ENCODE results near the gene ACO1. TPM values are rescaled to one million over a fixed set of nuclear protein-coding genes. Genes with fewer than 3 reads are reported as not detected.
"Not testable (repeated sequence)": the region's sequence is repeated elsewhere in the genome, so short reads cannot be mapped to it uniquely, and the experiment has no call there.

ACO1 gene
- total RNA-seq, 2 experiments from 2014 or later = 8.8 to 9.0 TPM

- ChIA-PET POLR2A (interaction anchor here (0.5 kb wide), 1 partner anchor 99 kb away, joined by 6 read pairs; no protein-coding TSS in a partner anchor), CTCF (ENCODE audit: unreplicated experiment) (no interaction called here)
- no peak overlapping the region for H3K4me3 ChIP-seq (ENCODE audit: low read depth, low read length, poor library complexity, severe bottlenecking)
- H2AFZ ChIP-seq (ENCODE audit: low read length) = no peak overlapping the region
- H3K4me2 ChIP-seq (ENCODE audit: low read length) = no peak overlapping the region
- no peaks in the 10 kb centered on the region for H3K79me2 ChIP-seq (ENCODE audit: insufficient read depth, low read depth, low read length)
- intact Hi-C loops (cut with micrococcal nuclease; ENCODE audit: unreplicated experiment) = no loop called here
- no peaks in the 10 kb centered on the region for H4K20me1 ChIP-seq (ENCODE audit: insufficient read depth, low read length)
- no peak for TF ChIP-seq CTCF (conservative IDR thresholded peaks at IDR 0.05; ENCODE audit: low read length)
- TF ChIP-seq EZH2phosphoT487 (IDR thresholded peaks at IDR 0.05; ENCODE audit: borderline replicate concordance, low read depth, low read length) = no peak
- DNase-seq (ENCODE audit: low spot score) = no peak
- H3K27ac ChIP-seq (ENCODE audit: low read depth, low read length, poor library complexity, severe bottlenecking) = no peak overlapping the region
- no peaks in the 10 kb centered on the region for H3K9me2 ChIP-seq (ENCODE audit: insufficient read depth, low read length)
- no peaks in the 10 kb centered on the region for H3K36me3 ChIP-seq (ENCODE audit: insufficient read depth, low read length)
- H3K9me3 ChIP-seq (ENCODE audit: low read length) = no peaks in the 10 kb centered on the region
- no peaks in the 10 kb centered on the region for H3K4me1 ChIP-seq (ENCODE audit: insufficient read depth, low read length, poor library complexity, severe bottlenecking)
- no TSS peak for BruUV-seq (replicated peaks)
These were observed 35.4 kb upstream of the ACO1 start for GRCh38 chr9:32349013-32349412.

DNA sequence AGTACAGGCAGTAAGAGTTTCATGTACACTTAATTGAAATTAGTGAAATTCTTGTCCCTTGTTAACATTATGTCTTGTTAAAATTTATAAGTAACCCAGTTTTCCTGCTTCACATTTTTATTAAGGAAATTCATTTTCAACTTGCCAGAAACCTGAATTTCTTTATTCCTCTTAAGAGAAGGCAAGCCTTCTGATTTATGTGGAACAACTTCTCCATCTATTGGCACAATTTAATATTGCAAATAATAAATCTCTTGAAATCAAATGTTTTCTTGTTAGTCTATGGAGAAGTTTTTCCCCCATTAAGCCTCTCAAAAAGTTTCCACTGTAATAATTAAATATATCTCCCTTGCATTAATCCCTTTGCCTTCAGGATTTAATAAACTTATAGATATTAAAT, 33.8 kb upstream of the ACO1 start:
- H3K79me2 ChIP-seq (ENCODE audit: insufficient read depth, low read depth, low read length) = no peaks in the 10 kb centered on the region
- peak; percentile 18 for DNase-seq (ENCODE audit: low spot score)
- H3K9me2 ChIP-seq (ENCODE audit: insufficient read depth, low read length) = no peaks in the 10 kb centered on the region
- BruUV-seq (replicated peaks) = no TSS peak
- H3K27ac ChIP-seq (ENCODE audit: low read depth, low read length, poor library complexity, severe bottlenecking) = no peak overlapping the region
- H3K9me3 ChIP-seq (ENCODE audit: low read length) = no peaks in the 10 kb centered on the region
- TF ChIP-seq EZH2phosphoT487 (IDR thresholded peaks at IDR 0.05; ENCODE audit: borderline replicate concordance, low read depth, low read length) = no peak
- peak; percentile 75 for TF ChIP-seq CTCF (conservative IDR thresholded peaks at IDR 0.05; ENCODE audit: low read length)
- H2AFZ ChIP-seq (ENCODE audit: low read length) = no peak overlapping the region
- no peaks in the 10 kb centered on the region for H4K20me1 ChIP-seq (ENCODE audit: insufficient read depth, low read length)
- no peak overlapping the region for H3K4me3 ChIP-seq (ENCODE audit: low read depth, low read length, poor library complexity, severe bottlenecking)
- no peak overlapping the region for H3K4me2 ChIP-seq (ENCODE audit: low read length)
- H3K36me3 ChIP-seq (ENCODE audit: insufficient read depth, low read length) = no peaks in the 10 kb centered on the region
- POLR2A ChIA-PET = no interaction called here
- CTCF ChIA-PET (ENCODE audit: unreplicated experiment) = no interaction called here
- no peaks in the 10 kb centered on the region for H3K4me1 ChIP-seq (ENCODE audit: insufficient read depth, low read length, poor library complexity, severe bottlenecking)
- intact Hi-C loops (cut with micrococcal nuclease; ENCODE audit: unreplicated experiment) = loop anchor here (10.0 kb wide), 1 partner anchor 124 kb away; no protein-coding TSS in a partner anchor

GRCh38 chr9:32351845-32352244, 32.6 kb upstream of the ACO1 start:
- Histone ChIP-seq H3K27ac (ENCODE audit: low read depth, low read length, poor library complexity, severe bottlenecking) (no peak overlapping the region), H4K20me1 (ENCODE audit: insufficient read depth, low read length) (no peaks in the 10 kb centered on the region), H3K79me2 (ENCODE audit: insufficient read depth, low read depth, low read length) (no peaks in the 10 kb centered on the region), H3K9me3 (ENCODE audit: low read length) (no peaks in the 10 kb centered on the region), H3K4me2 (ENCODE audit: low read length) (no peak overlapping the region), H3K36me3 (ENCODE audit: insufficient read depth, low read length) (no peaks in the 10 kb centered on the region), H3K4me3 (ENCODE audit: low read depth, low read length, poor library complexity, severe bottlenecking) (no peak overlapping the region), H3K9me2 (ENCODE audit: insufficient read depth, low read length) (no peaks in the 10 kb centered on the region), H2AFZ (ENCODE audit: low read length) (peak overlapping the region; percentile 67; the same call in 1 of the 2 replicates), H3K4me1 (ENCODE audit: insufficient read depth, low read length, poor library complexity, severe bottlenecking) (no peaks in the 10 kb centered on the region)
- no TSS peak for BruUV-seq (replicated peaks)
- ChIA-PET POLR2A (no interaction called here), CTCF (ENCODE audit: unreplicated experiment) (no interaction called here)
- intact Hi-C loops (cut with micrococcal nuclease; ENCODE audit: unreplicated experiment) = loop anchor here (10.0 kb wide), 1 partner anchor 123 kb away; no protein-coding TSS in a partner anchor
- peak; percentile 49 for TF ChIP-seq CTCF (conservative IDR thresholded peaks at IDR 0.05; ENCODE audit: low read length)
- TF ChIP-seq EZH2phosphoT487 (IDR thresholded peaks at IDR 0.05; ENCODE audit: borderline replicate concordance, low read depth, low read length) = no peak
- peak; percentile 7 for DNase-seq (ENCODE audit: low spot score)

GRCh38 chr9:32353476-32353875, 31.0 kb upstream of the ACO1 start:
- H4K20me1 ChIP-seq (ENCODE audit: insufficient read depth, low read length); POLR2A ChIA-PET; H3K9me2 ChIP-seq (ENCODE audit: insufficient read depth, low read length); DNase-seq (ENCODE audit: low spot score); H3K4me3 ChIP-seq (ENCODE audit: low read depth, low read length, poor library complexity, severe bottlenecking); H3K4me1 ChIP-seq (ENCODE audit: insufficient read depth, low read length, poor library complexity, severe bottlenecking); H3K36me3 ChIP-seq (ENCODE audit: insufficient read depth, low read length); CTCF ChIA-PET (ENCODE audit: unreplicated experiment); H2AFZ ChIP-seq (ENCODE audit: low read length); BruUV-seq (replicated peaks); H3K79me2 ChIP-seq (ENCODE audit: insufficient read depth, low read depth, low read length); H3K27ac ChIP-seq (ENCODE audit: low read depth, low read length, poor library complexity, severe bottlenecking); H3K4me2 ChIP-seq (ENCODE audit: low read length); H3K9me3 ChIP-seq (ENCODE audit: low read length): not testable (repeated sequence)
- intact Hi-C loops (cut with micrococcal nuclease; ENCODE audit: unreplicated experiment) = loop anchor here (10.0 kb wide), 1 partner anchor 121 kb away; no protein-coding TSS in a partner anchor
